K562 (cell line): Measurements from ENCODE around the gene MOCS3. TPM values are rescaled to one million over a fixed set of nuclear protein-coding genes. Genes with fewer than 3 reads are reported as not detected.

ENCODE experiments used
- ELF1 ChIP-seq: fragments of 200-800 bp; sonication (Bioruptor generic); IDR thresholded peaks from 2 replicates; pipeline ENCODE4 v1.6.1; 2016; ENCODE audit warnings: missing genetic modification characterization, missing compliant biosample characterization
- FOS ChIP-seq: IDR thresholded peaks from 3 replicates; pipeline ENCODE4 v1.6.1; 2011; ENCODE audit not compliant: insufficient read length; ENCODE audit errors: extremely low read depth
- HBP1 ChIP-seq: fragments of 450-650 bp; formaldehyde crosslinking; IDR thresholded peaks from 2 replicates; pipeline ENCODE4 v1.4.0; 2022; ENCODE audit warnings: missing genetic modification characterization
- HMGN3 ChIP-seq: IDR thresholded peaks from 2 replicates; pipeline ENCODE4 v1.6.1; 2011; ENCODE audit warnings: borderline replicate concordance, low read depth, mild to moderate bottlenecking, mixed read lengths, low read length; ENCODE audit not compliant: insufficient read length; ENCODE audit errors: extremely low read depth
- HNRNPL ChIP-seq: fragments of 200-400 bp; formaldehyde crosslinking; IDR thresholded peaks from 2 replicates; pipeline ENCODE4 v1.6.1; 2017; ENCODE audit warnings: low read depth, mild to moderate bottlenecking, low read length
- MCM2 ChIP-seq: fragments of 450-650 bp; IDR thresholded peaks from 2 replicates; pipeline ENCODE4 v1.6.1; 2017; ENCODE audit warnings: low read depth, mild to moderate bottlenecking
- MLLT1 ChIP-seq, 2 experiments: fragments of 450-650 bp; IDR thresholded peaks; 2 replicates each; pipeline ENCODE4 v1.6.1; 2016
- MTA2 ChIP-seq: fragments of 450-650 bp; IDR thresholded peaks from 2 replicates; pipeline ENCODE4 v1.6.1; 2016; ENCODE audit warnings: low read depth
- NELFE ChIP-seq: IDR thresholded peaks from 2 replicates; pipeline ENCODE4 v1.6.1; 2011; ENCODE audit warnings: mild to moderate bottlenecking; ENCODE audit not compliant: insufficient read depth, insufficient read length
- NR2C1 ChIP-seq, 2 experiments: fragments of 450-650 bp; IDR thresholded peaks; 2 replicates each; pipeline ENCODE4 v1.6.1; 2017; ENCODE audit warnings: mild to moderate bottlenecking in 2 of 2, antibody characterized with exemption in 1 of 2, inconsistent platforms in 1 of 2, missing compliant biosample characterization in 1 of 2, missing genetic modification characterization in 1 of 2
- PHB2 ChIP-seq: fragments of 450-650 bp; IDR thresholded peaks from 2 replicates; pipeline ENCODE4 v1.6.1; 2017; ENCODE audit warnings: low read depth
- PHF8 ChIP-seq: fragments of 200-600 bp; sonication (generic); IDR thresholded peaks from 2 replicates; pipeline ENCODE4 v1.6.1; 2012; ENCODE audit warnings: mixed run types, mild to moderate bottlenecking, inconsistent platforms, low read length, moderate library complexity, borderline replicate concordance
- POLR2G ChIP-seq: fragments of 200-400 bp; formaldehyde crosslinking; IDR thresholded peaks from 2 replicates; pipeline ENCODE4 v1.6.1; 2017; ENCODE audit warnings: low read depth, mild to moderate bottlenecking, antibody characterized with exemption, low read length, moderate library complexity
- SNRNP70 ChIP-seq: fragments of 200-400 bp; formaldehyde crosslinking; optimal IDR thresholded peaks from 2 replicates; pipeline ENCODE3; 2017; ENCODE audit warnings: low read depth, low read length
- TBL1XR1 ChIP-seq, 2 experiments: IDR thresholded peaks; 2 replicates each; pipeline ENCODE4 v1.6.1; 2012; ENCODE audit warnings: improper control_type of control experiment in 2 of 2, low read length in 2 of 2, mild to moderate bottlenecking in 1 of 2
- TFAM ChIP-seq: fragments of 250-450 bp; sonication (Bioruptor Pico); conservative IDR thresholded peaks from 2 replicates; pipeline ENCODE4 v1.5.0; 2021; ENCODE audit warnings: mild to moderate bottlenecking, moderate library complexity
- ZNF165 ChIP-seq: fragments of 250-450 bp; sonication (Bioruptor Pico); IDR thresholded peaks from 2 replicates; pipeline ENCODE4 v1.4.0; 2020; ENCODE audit warnings: borderline replicate concordance
- ZNF408 ChIP-seq: fragments of 250-450 bp; sonication (Bioruptor Pico); IDR thresholded peaks from 2 replicates; pipeline ENCODE4 v1.4.0; 2020; ENCODE audit warnings: low read depth, mild to moderate bottlenecking, moderate library complexity
- ZNF445 ChIP-seq: fragments of 250-450 bp; sonication (Bioruptor Pico); IDR thresholded peaks from 2 replicates; pipeline ENCODE4 v1.4.0; 2020; ENCODE audit warnings: low read depth, mild to moderate bottlenecking, moderate library complexity
- ZNF696 ChIP-seq: fragments of 250-450 bp; sonication (Bioruptor Pico); conservative IDR thresholded peaks from 2 replicates; pipeline ENCODE4 v1.4.0; 2020; ENCODE audit warnings: mild to moderate bottlenecking, moderate library complexity
- ZNF79 ChIP-seq: fragments of 250-450 bp; sonication (Bioruptor Pico); IDR thresholded peaks from 2 replicates; pipeline ENCODE4 v1.4.0; 2020; ENCODE audit warnings: low read depth, mild to moderate bottlenecking, moderate library complexity
- polyA plus RNA-seq, 8 experiments: library from polyadenylated mRNA; depleted of rRNA in 4 of 8; stranded (reverse) in 5 of 8; unstranded in 3 of 8; fragments of >200 nt; fragmentation: Nextera tagmentation in 2 of 8; fragmentation: Illumina TruSeq in 1 of 8; extraction: Ambion mirVana in 2 of 8; extraction: Trizol in 1 of 8; gene quantifications; 2 replicates each; pipeline versions ENCODE4 v1.2.1 to v1.2.3, GENCODE V29; 2011 to 2014; ENCODE audit warnings: inconsistent platforms in 1 of 8, missing spikeins in 1 of 8
- total RNA-seq, 7 experiments: library from RNA; depleted of rRNA in 6 of 7; stranded (reverse); fragments of >200 nt in 6 of 7; fragmentation: Illumina TruSeq in 2 of 7; extraction: Trizol in 2 of 7; gene quantifications; 2 replicates each; pipeline versions ENCODE4 v1.2.1 to v1.2.3, GENCODE V29; 2011 to 2021; ENCODE audit warnings: low replicate concordance in 1 of 7
- TF ChIP-seq, protein P1 (sequence below): fragments of 200-800 bp; sonication (Bioruptor generic); IDR thresholded peaks from 2 replicates; pipeline ENCODE4 v1.6.1; 2017; ENCODE audit warnings: missing genetic modification characterization, missing compliant biosample characterization
- TF ChIP-seq, protein P2 (sequence below): sonication (generic); formaldehyde crosslinking; IDR thresholded peaks from 2 replicates; pipeline ENCODE4 v1.8.0; 2022; ENCODE audit warnings: mild to moderate bottlenecking, missing genetic modification reagents

The MOCS3 gene
- total and polyA plus RNA-seq, 9 of the 15 experiments (the other 6 are each of a cell fraction or from before 2014, with no cell fraction given), result 0.70 to 6.2 (median 2.9) TPM

GRCh38 chr20:50931306-50932015 is 27.2 kb upstream of the MOCS3 start, which contains the start of gene ADNP (continued):
- TF ChIP-seq PHF8 (peak; percentile 44; the same call in 1 of the 2 replicates), NR2C1 (IDR thresholded peaks at IDR 0.05) (no peak), NR2C1 (tag; IDR thresholded peaks at IDR 0.05) (0 out of 2 replicates have a peak, but pooled peaks have one; percentile 49), HNRNPL (0 out of 2 replicates have a peak, but pooled peaks have one; percentile 55), MCM2 (no peak), HMGN3 (peak; percentile 98), TBL1XR1 (IDR thresholded peaks at IDR 0.05; ENCODE audit: low read length in 2 of 2) (peak; percentile 58 to 83; a peak in 3 of 4 replicates), ZNF165 (no peak; the same call in 1 of the 2 replicates), MLLT1 (IDR thresholded peaks at IDR 0.05) (0 out of 4 replicates have a peak, but pooled peaks have one; percentile 24 to 25), ELF1 (peak; percentile 67; the same call in 1 of the 2 replicates), ZNF408 (no peak), TFAM (CRISPR knock-in tag) (no peak), ZNF79 (no peak), ZNF696 (CRISPR knock-in tag) (no peak), ZNF445 (CRISPR knock-in tag) (no peak), POLR2G (peak; percentile 93), NELFE (no peak), PHB2 (no peak), SNRNP70 (no peak), HBP1 (CRISPR knock-in tag) (no peak; the same call in 1 of the 2 replicates), FOS (no peak), MTA2 (no peak)
- TF ChIP-seq, protein P1, sequence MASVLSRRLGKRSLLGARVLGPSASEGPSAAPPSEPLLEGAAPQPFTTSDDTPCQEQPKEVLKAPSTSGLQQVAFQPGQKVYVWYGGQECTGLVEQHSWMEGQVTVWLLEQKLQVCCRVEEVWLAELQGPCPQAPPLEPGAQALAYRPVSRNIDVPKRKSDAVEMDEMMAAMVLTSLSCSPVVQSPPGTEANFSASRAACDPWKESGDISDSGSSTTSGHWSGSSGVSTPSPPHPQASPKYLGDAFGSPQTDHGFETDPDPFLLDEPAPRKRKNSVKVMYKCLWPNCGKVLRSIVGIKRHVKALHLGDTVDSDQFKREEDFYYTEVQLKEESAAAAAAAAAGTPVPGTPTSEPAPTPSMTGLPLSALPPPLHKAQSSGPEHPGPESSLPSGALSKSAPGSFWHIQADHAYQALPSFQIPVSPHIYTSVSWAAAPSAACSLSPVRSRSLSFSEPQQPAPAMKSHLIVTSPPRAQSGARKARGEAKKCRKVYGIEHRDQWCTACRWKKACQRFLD (CRISPR knock-in tag), result peak; percentile 96
- TF ChIP-seq, protein P2, sequence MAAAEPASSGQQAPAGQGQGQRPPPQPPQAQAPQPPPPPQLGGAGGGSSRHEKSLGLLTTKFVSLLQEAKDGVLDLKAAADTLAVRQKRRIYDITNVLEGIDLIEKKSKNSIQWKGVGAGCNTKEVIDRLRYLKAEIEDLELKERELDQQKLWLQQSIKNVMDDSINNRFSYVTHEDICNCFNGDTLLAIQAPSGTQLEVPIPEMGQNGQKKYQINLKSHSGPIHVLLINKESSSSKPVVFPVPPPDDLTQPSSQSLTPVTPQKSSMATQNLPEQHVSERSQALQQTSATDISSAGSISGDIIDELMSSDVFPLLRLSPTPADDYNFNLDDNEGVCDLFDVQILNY, result peak; percentile 85; the same call in 1 of the 2 replicates
